Measurements from ENCODE around the gene CSGALNACT2. TPM values are rescaled to one million over a fixed set of nuclear protein-coding genes. Genes with fewer than 3 reads are reported as not detected.

CSGALNACT2 gene
- polyA plus RNA-seq, 10 donors: 21.7 to 31.8 (median 30.1) TPM

GRCh38 chr10:43111101-43111500, 27.1 kb upstream of the CSGALNACT2 start:
- no peak for DNase-seq

GRCh38 chr10:43111921-43112607, 26.2 kb upstream of the CSGALNACT2 start:
- DNase-seq: no peak

- DNase-seq: no peak
Observed at GRCh38 chr10:43112608-43112961, 25.7 kb upstream of the CSGALNACT2 start.

GRCh38 chr10:43113201-43114087, 24.8 kb upstream of the CSGALNACT2 start:
- DNase-seq: no peak

GRCh38 chr10:43114088-43114742, 24.0 kb upstream of the CSGALNACT2 start:
- DNase-seq: no peak

- no peak for DNase-seq
Observed at GRCh38 chr10:43114743-43115611, 23.3 kb upstream of the CSGALNACT2 start.

- no peak for DNase-seq
Observed at GRCh38 chr10:43115881-43116595, 22.2 kb upstream of the CSGALNACT2 start.

- no peak for DNase-seq
Observed at GRCh38 chr10:43116596-43116995, 21.6 kb upstream of the CSGALNACT2 start.

GRCh38 chr10:43117031-43117776, 21.0 kb upstream of the CSGALNACT2 start:
- DNase-seq: no peak

GRCh38 chr10:43117777-43118583, 20.3 kb upstream of the CSGALNACT2 start:
- DNase-seq: no peak

GRCh38 chr10:43118631-43119415, 19.4 kb upstream of the CSGALNACT2 start:
- no peak for DNase-seq

- DNase-seq: no peak
Observed at GRCh38 chr10:43119416-43120115, 18.7 kb upstream of the CSGALNACT2 start.

- no peak for DNase-seq
Observed at GRCh38 chr10:43120116-43120928, 17.9 kb upstream of the CSGALNACT2 start.

- DNase-seq: peak in 2 of 3 donors; percentile 29 to 49
Observed at GRCh38 chr10:43120929-43121314, 17.3 kb upstream of the CSGALNACT2 start.

- peak in 1 of 3 donors; percentile 32 for DNase-seq
Observed at GRCh38 chr10:43121444-43121843, 16.8 kb upstream of the CSGALNACT2 start.

GRCh38 chr10:43122096-43122495, 16.1 kb upstream of the CSGALNACT2 start:
- DNase-seq: no peak

- DNase-seq: no peak
Observed at GRCh38 chr10:43122826-43123225, 15.4 kb upstream of the CSGALNACT2 start.

All from muscle of back (tissue), 11 donors.